ENCODE measurements around the gene SHOX.

SHOX gene

DNA sequence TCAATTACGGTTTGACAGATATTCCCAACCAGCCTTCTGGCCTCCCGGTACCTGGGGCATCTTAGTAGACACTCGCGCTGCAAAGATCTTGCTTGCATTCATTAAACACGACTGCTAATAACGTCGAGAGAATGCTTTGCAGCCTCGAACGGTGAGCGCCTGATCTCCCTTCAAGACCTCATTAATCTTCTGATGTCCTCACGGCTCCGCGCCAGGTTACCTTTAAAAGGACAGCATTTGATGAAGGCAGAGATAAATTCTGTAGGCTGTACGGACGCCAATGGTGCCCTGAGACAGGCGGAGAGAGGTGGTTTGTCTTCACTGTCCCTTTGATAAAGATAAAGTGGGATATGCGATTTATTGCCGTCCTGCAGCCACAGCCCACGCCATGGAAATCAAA lies 64.2 kb downstream of the SHOX start:
- no peak overlapping the region for H3K4me3 ChIP-seq (ENCODE audit: control insufficient read depth, low read depth, low read length)
- TF ChIP-seq, protein P1, sequence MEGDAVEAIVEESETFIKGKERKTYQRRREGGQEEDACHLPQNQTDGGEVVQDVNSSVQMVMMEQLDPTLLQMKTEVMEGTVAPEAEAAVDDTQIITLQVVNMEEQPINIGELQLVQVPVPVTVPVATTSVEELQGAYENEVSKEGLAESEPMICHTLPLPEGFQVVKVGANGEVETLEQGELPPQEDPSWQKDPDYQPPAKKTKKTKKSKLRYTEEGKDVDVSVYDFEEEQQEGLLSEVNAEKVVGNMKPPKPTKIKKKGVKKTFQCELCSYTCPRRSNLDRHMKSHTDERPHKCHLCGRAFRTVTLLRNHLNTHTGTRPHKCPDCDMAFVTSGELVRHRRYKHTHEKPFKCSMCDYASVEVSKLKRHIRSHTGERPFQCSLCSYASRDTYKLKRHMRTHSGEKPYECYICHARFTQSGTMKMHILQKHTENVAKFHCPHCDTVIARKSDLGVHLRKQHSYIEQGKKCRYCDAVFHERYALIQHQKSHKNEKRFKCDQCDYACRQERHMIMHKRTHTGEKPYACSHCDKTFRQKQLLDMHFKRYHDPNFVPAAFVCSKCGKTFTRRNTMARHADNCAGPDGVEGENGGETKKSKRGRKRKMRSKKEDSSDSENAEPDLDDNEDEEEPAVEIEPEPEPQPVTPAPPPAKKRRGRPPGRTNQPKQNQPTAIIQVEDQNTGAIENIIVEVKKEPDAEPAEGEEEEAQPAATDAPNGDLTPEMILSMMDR (conservative IDR thresholded peaks at IDR 0.05; ENCODE audit: control insufficient read depth, insufficient read depth, low read depth, low read length): no peak
- no peak for DNase-seq (ENCODE audit: low read depth)

DNA sequence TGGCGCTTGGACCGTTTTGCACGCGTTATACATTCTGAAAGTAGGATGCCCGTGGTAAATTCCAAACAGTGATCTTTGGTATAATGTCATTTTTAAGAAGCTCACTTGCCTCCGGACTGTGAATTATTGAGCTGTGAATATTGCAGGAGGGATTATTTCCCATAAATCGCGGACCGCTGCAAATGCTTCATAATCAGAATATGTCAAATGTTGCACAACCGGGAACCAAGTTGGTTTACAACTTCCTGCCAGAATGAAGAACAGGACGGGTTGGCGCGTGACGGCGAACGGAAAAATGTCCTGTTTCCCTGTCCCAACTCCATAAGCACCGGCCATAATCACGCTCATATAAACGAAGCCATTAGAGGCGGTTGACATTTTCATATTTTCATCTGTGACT lies 67.6 kb downstream of the SHOX start:
- DNase-seq (ENCODE audit: low read depth): no peak
- TF ChIP-seq, protein P1 (conservative IDR thresholded peaks at IDR 0.05; ENCODE audit: control insufficient read depth, insufficient read depth, low read depth, low read length): no peak
- no peak overlapping the region for H3K4me3 ChIP-seq (ENCODE audit: control insufficient read depth, low read depth, low read length)

DNA sequence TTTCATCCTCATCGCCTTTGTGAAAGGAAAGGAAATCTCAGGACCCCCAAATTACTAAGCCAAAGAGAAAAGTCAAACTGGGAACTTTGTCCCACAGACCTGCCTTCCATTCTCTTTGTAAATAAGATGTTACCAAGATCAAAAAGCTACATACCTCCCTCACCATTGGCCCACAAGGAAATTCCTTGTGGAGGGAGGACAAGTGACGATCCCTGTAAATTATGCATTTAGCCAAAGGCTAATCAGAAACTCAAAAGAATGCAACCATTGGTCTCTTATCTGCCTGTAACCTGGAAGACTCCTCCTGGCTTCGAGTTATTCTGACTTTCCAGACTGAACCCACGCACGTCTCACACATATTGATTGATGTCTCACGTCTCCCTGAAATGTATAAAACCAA lies 70.3 kb downstream of the SHOX start:
- no peak overlapping the region for H3K4me3 ChIP-seq (ENCODE audit: control insufficient read depth, low read depth, low read length)
- DNase-seq (ENCODE audit: low read depth): no peak
- TF ChIP-seq, protein P1 (conservative IDR thresholded peaks at IDR 0.05; ENCODE audit: control insufficient read depth, insufficient read depth, low read depth, low read length): no peak

DNA sequence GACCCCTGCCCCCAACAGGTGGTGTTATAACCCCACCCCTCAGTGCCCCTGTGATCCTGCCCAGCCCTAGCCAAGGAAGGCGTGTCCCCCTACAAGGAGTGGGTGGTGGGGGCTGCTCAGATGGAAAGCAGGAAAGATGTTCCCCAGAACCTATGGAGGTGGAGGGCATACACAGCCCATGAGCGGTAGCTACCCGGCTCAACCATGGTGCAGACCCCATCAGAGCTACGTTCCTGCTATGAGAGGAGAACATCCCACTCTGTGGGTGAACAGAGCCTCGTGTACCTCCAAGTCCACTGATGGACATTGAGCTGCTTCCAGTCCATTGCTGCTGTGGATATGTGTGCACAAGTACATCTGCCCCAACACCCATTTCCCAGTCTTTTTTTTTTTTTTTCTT lies 71.1 kb downstream of the SHOX start:
- TF ChIP-seq, protein P1 (conservative IDR thresholded peaks at IDR 0.05; ENCODE audit: control insufficient read depth, insufficient read depth, low read depth, low read length): no peak
- no peak for DNase-seq (ENCODE audit: low read depth)
- no peak overlapping the region for H3K4me3 ChIP-seq (ENCODE audit: control insufficient read depth, low read depth, low read length)

DNA sequence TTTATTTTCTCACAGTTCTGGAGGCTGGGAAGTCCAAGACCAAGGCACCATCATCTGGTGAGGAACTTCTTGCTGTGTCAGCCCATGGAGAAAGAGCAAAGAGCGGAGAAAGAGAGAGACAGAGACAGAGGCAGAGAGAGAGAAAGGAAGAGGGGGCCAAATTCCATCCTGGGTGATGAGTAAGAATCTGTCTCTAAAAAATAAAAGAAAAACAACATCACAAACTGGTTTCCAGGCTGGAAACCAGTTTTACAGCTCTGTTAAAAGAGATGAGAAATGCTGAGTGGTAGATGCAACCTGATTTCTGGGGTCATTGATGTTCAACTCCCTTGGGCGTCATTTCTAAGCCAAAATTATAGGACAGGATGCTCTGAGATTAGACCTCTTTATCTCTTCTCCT lies 72.9 kb downstream of the SHOX start:
- DNase-seq (ENCODE audit: low read depth): no peak
- H3K4me3 ChIP-seq (ENCODE audit: control insufficient read depth, low read depth, low read length): no peak overlapping the region
- TF ChIP-seq, protein P1 (conservative IDR thresholded peaks at IDR 0.05; ENCODE audit: control insufficient read depth, insufficient read depth, low read depth, low read length): no peak

DNA sequence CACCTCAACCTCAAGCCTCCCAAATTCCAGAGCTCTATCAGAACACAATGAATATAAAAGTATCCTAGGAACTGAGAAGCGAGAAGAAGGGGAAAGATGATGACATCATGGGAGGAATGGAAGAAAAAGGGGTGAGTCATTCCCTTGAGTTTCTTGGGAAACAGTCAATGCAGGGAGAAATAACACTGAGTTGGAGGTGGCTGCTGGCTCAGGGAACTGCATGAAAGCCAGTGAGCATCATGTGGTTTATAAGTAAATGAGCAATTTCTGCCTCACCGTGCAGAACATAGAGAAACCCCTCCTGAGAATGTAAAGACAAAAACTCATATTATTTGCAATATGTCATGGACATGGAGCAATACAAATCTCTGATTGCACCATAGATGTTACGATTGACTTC lies 73.3 kb downstream of the SHOX start:
- DNase-seq (ENCODE audit: low read depth): no peak
- no peak overlapping the region for H3K4me3 ChIP-seq (ENCODE audit: control insufficient read depth, low read depth, low read length)
- TF ChIP-seq, protein P1 (conservative IDR thresholded peaks at IDR 0.05; ENCODE audit: control insufficient read depth, insufficient read depth, low read depth, low read length): no peak
